ENCODE data around the gene CCP110.

- no peak for TF ChIP-seq CTCF (IDR thresholded peaks at IDR 0.05; ENCODE audit: low read depth, low read length)
- no peak for TF ChIP-seq EZH2phosphoT487 (IDR thresholded peaks at IDR 0.05; ENCODE audit: low read depth)
These were observed 18.0 kb upstream of the CCP110 start for GRCh38 chr16:19505600-19506303.
